Dermis lymphatic vessel endothelial cell (primary cell): Measurements from ENCODE around the gene CPA5. TPM values are rescaled to one million over a fixed set of nuclear protein-coding genes. Genes with fewer than 3 reads are reported as not detected.

Experiments used
- total RNA-seq: library from RNA; depleted of rRNA; stranded (reverse); fragments of >200 nt; gene quantifications from 2 replicates; pipeline ENCODE4 v1.2.1, GENCODE V29; 2014

The CPA5 gene
- total RNA-seq, result not detected in 2 replicates

GRCh38 chr7:130344271-130344866, at the start of gene CPA5:
CPA5 (plus strand) TSS chr7:130344816; CDS start chr7:130346486, 1,670 bp downstream.

GRCh38 chr7:130379921-130380860, 35.6 kb downstream of the CPA5 start, which contains the start of gene CPA1:
CPA1 (plus strand) TSS chr7:130380494; CDS start chr7:130380521, 27 bp downstream.

Other genes starting within 250 kb of the CPA5 start
- gene TMEM209, start 139.4 kb upstream of the CPA5 start, total RNA-seq, result 6.5 and 7.2 TPM in 2 replicates
- not detected in 2 replicates for gene SSMEM1, start 137.0 kb upstream of the CPA5 start, total RNA-seq
- not detected in 2 replicates for gene CPA2, start 78.0 kb upstream of the CPA5 start, total RNA-seq
- 0.54 TPM in 1 of 2 replicates, not detected in the other for gene CPA4, start 51.7 kb upstream of the CPA5 start, total RNA-seq
- gene CPA1, start 35.7 kb downstream of the CPA5 start, total RNA-seq, result not detected in 2 replicates
- 2.9 and 4.1 TPM in 2 replicates for gene CEP41, start 96.2 kb downstream of the CPA5 start, total RNA-seq
- gene MEST, start 147.3 kb downstream of the CPA5 start, total RNA-seq, result 0.87 and 1.1 TPM in 2 replicates